GM12878 (cell line): Measurements from ENCODE around the gene DNAJC11. TPM values are rescaled to one million over a fixed set of nuclear protein-coding genes. Genes with fewer than 3 reads are reported as not detected.
A peak's percentile ranks its signal among the peaks of the same experiment; 100 is the strongest.

Source experiments
- ASH2L ChIP-seq: fragments of 300-600, 200-600 bp; sonication (generic); IDR thresholded peaks from 2 replicates; pipeline ENCODE4 v1.6.1; 2017; ENCODE audit warnings: low read depth, mild to moderate bottlenecking, borderline replicate concordance
- ATF7 ChIP-seq: fragments of 450-650 bp; IDR thresholded peaks from 2 replicates; pipeline ENCODE4 v1.6.1; 2016; ENCODE audit warnings: low read depth, mild to moderate bottlenecking
- CBX5 ChIP-seq: sonication (generic); IDR thresholded peaks from 2 replicates; pipeline ENCODE4 v1.6.1; 2016; ENCODE audit warnings: low read depth, moderate library complexity, mild to moderate bottlenecking, inconsistent platforms
- CREB1 ChIP-seq: IDR thresholded peaks from 2 replicates; pipeline ENCODE4 v1.6.1; 2012; ENCODE audit warnings: low read depth, mild to moderate bottlenecking, inconsistent platforms
- DPF2 ChIP-seq: fragments of 450-650 bp; IDR thresholded peaks from 2 replicates; pipeline ENCODE4 v1.6.1; 2017; ENCODE audit warnings: mild to moderate bottlenecking
- FOXM1 ChIP-seq: IDR thresholded peaks from 2 replicates; pipeline ENCODE4 v1.6.1; 2012; ENCODE audit warnings: low read depth, mild to moderate bottlenecking, inconsistent platforms, low read length, moderate library complexity
- IKZF2 ChIP-seq, 2 experiments: fragments of 450-650 bp; IDR thresholded peaks; 2 replicates each; pipeline ENCODE4 v1.6.1; 2017; ENCODE audit warnings: mild to moderate bottlenecking in 2 of 2, moderate library complexity in 2 of 2
- IRF3 ChIP-seq: fragments of 450-650 bp; IDR thresholded peaks from 2 replicates; pipeline ENCODE4 v1.6.1; 2014; ENCODE audit warnings: mild to moderate bottlenecking
- IRF5 ChIP-seq: fragments of 450-650 bp; IDR thresholded peaks from 2 replicates; pipeline ENCODE4 v1.6.1; 2017; ENCODE audit warnings: borderline replicate concordance
- NFYA ChIP-seq: IDR thresholded peaks from 2 replicates; pipeline ENCODE4 v1.6.1; 2011; ENCODE audit warnings: low read depth, mild to moderate bottlenecking, low read length, improper control_type of control experiment, borderline replicate concordance
- PAX5 ChIP-seq: IDR thresholded peaks from 2 replicates; pipeline ENCODE4 v1.6.1; 2011; ENCODE audit warnings: low read depth, low read length, borderline replicate concordance
- POLR2AphosphoS2 ChIP-seq: IDR thresholded peaks from 2 replicates; pipeline ENCODE4 v1.6.1; 2011; ENCODE audit warnings: low read depth, mild to moderate bottlenecking, low read length, improper control_type of control experiment, moderate library complexity
- POLR2AphosphoS5 ChIP-seq: IDR thresholded peaks from 2 replicates; pipeline ENCODE4 v1.6.1; 2011; ENCODE audit warnings: mild to moderate bottlenecking, low read length, inconsistent platforms
- RBBP5 ChIP-seq: fragments of 200-600 bp; sonication (generic); conservative IDR thresholded peaks from 2 replicates; pipeline ENCODE4 v1.6.1; 2016
- RCOR1 ChIP-seq: conservative IDR thresholded peaks from 2 replicates; pipeline ENCODE4 v1.6.1; 2012; ENCODE audit warnings: low read depth, low read length, improper control_type of control experiment
- RELA ChIP-seq: fragments of 450-650 bp; IDR thresholded peaks from 2 replicates; pipeline ENCODE4 v1.8.0; 2014; ENCODE audit warnings: borderline replicate concordance; ENCODE audit not compliant: partially characterized antibody
- RELB ChIP-seq: fragments of 450-650 bp; IDR thresholded peaks from 2 replicates; pipeline ENCODE4 v1.6.1; 2017; ENCODE audit warnings: low read depth, mild to moderate bottlenecking, moderate library complexity
- SRF ChIP-seq, 2 experiments: IDR thresholded peaks; 2 replicates each; pipeline ENCODE4 v1.6.1; 2011; ENCODE audit warnings: low read depth in 2 of 2, low read length in 2 of 2, mild to moderate bottlenecking in 1 of 2, moderate library complexity in 1 of 2
- STAT1 ChIP-seq: fragments of 450-650 bp; conservative IDR thresholded peaks from 2 replicates; pipeline ENCODE4 v1.6.1; 2014; ENCODE audit warnings: antibody characterized with exemption, mild to moderate bottlenecking
- TBL1XR1 ChIP-seq: IDR thresholded peaks from 2 replicates; pipeline ENCODE4 v1.6.1; 2012; ENCODE audit warnings: low read depth, low read length, improper control_type of control experiment
- USF1 ChIP-seq: IDR thresholded peaks from 2 replicates; pipeline ENCODE4 v1.6.1; 2011; ENCODE audit warnings: borderline replicate concordance, low read depth, mild to moderate bottlenecking, moderate library complexity, mixed read lengths, low read length; ENCODE audit not compliant: insufficient read depth; ENCODE audit errors: extremely low read length
- ZBTB40 ChIP-seq: fragments of 450-650 bp; IDR thresholded peaks from 2 replicates; pipeline ENCODE4 v1.6.1; 2016; ENCODE audit warnings: mild to moderate bottlenecking, moderate library complexity, borderline replicate concordance
- ZNF217 ChIP-seq: fragments of 450-650 bp; IDR thresholded peaks from 2 replicates; pipeline ENCODE4 v1.6.1; 2017; ENCODE audit warnings: antibody characterized with exemption, mild to moderate bottlenecking
- polyA plus RNA-seq, 11 experiments: library from polyadenylated mRNA; depleted of rRNA in 4 of 11; unstranded in 6 of 11; stranded (reverse) in 5 of 11; fragments of >200 nt; fragmentation: Nextera tagmentation in 4 of 11; fragmentation: Illumina TruSeq in 1 of 11; extraction: Ambion mirVana in 4 of 11; extraction: Trizol in 1 of 11; gene quantifications; 1 replicate in 1 of 11; 2 replicates in 10 of 11; pipeline versions ENCODE4 v1.2.1 to v1.2.3, GENCODE V29; 2011 to 2016; ENCODE audit warnings: inconsistent platforms in 2 of 11, missing spikeins in 2 of 11, low read depth in 1 of 11
- total RNA-seq, 4 experiments: library from RNA; depleted of rRNA in 3 of 4; stranded (reverse); fragments of >200 nt in 3 of 4; fragmentation: Illumina TruSeq in 1 of 4; extraction: Trizol in 1 of 4; gene quantifications; 2 replicates each; pipeline versions ENCODE4 v1.2.1 to v1.2.3, GENCODE V29; 2013 to 2021

The DNAJC11 gene
- total and polyA plus RNA-seq, 10 of the 15 experiments (the other 5 are each of a cell fraction or from before 2014, with no cell fraction given) = 5.0 to 58.8 (median 39.5) TPM

- TF ChIP-seq RELB (no peak), USF1 (no peak), STAT1 (no peak), SRF (IDR thresholded peaks at IDR 0.05; ENCODE audit: low read depth in 2 of 2, low read length in 2 of 2) (no peak), ZBTB40 (no peak), CBX5 (no peak), RBBP5 (no peak), ATF7 (no peak), ASH2L (no peak), IKZF2 (IDR thresholded peaks at IDR 0.05) (no peak), NFYA (no peak), ZNF217 (no peak), RCOR1 (no peak), IRF5 (no peak), TBL1XR1 (no peak), POLR2AphosphoS2 (no peak), FOXM1 (no peak), IRF3 (no peak), RELA (no peak), CREB1 (no peak), PAX5 (no peak), POLR2AphosphoS5 (no peak), DPF2 (peak; percentile 41; the same call in 1 of the 2 replicates)
Measured at GRCh38 chr1:6612641-6613360, 88.8 kb downstream of the DNAJC11 start (continued).
